NCI-H146 (cell line): Measurements from ENCODE around the gene TMCC1.
"Not testable (repeated sequence)": the region's sequence is repeated elsewhere in the genome, so short reads cannot be mapped to it uniquely, and the experiment has no call there.

Experiments used
- DNase-seq: peaks from one replicate; lab custom pipeline; 2025; lab: John Stamatoyannopoulos, UW

TMCC1 gene

GRCh38 chr3:129622933-129623332, 270.6 kb downstream of the TMCC1 start:
- DNase-seq = no peak

GRCh38 chr3:129622226-129622874, 271.2 kb downstream of the TMCC1 start:
- no peak for DNase-seq

GRCh38 chr3:129621626-129622225, 271.8 kb downstream of the TMCC1 start:
- no peak for DNase-seq

- no peak for DNase-seq
Observed at GRCh38 chr3:129620828-129621559, 272.5 kb downstream of the TMCC1 start.

- no peak for DNase-seq
Observed at GRCh38 chr3:129619726-129620162, 273.8 kb downstream of the TMCC1 start.

- DNase-seq = no peak
Observed at GRCh38 chr3:129618901-129619671, 274.4 kb downstream of the TMCC1 start.

GRCh38 chr3:129618186-129618820, 275.2 kb downstream of the TMCC1 start:
- DNase-seq = no peak

- DNase-seq = no peak
Observed at GRCh38 chr3:129617381-129618185, 275.9 kb downstream of the TMCC1 start.

- no peak for DNase-seq
Observed at GRCh38 chr3:129616713-129617112, 276.8 kb downstream of the TMCC1 start.

- DNase-seq = no peak
Observed at GRCh38 chr3:129616291-129616690, 277.2 kb downstream of the TMCC1 start.

GRCh38 chr3:129615751-129616281, 277.7 kb downstream of the TMCC1 start:
- DNase-seq = no peak

GRCh38 chr3:129614927-129615363, 278.6 kb downstream of the TMCC1 start:
- no peak for DNase-seq

- no peak for DNase-seq
Observed at GRCh38 chr3:129614435-129614834, 279.1 kb downstream of the TMCC1 start.

GRCh38 chr3:129613367-129613740, 280.2 kb downstream of the TMCC1 start:
- no peak for DNase-seq

GRCh38 chr3:129612534-129613366, 280.8 kb downstream of the TMCC1 start:
- DNase-seq = no peak

GRCh38 chr3:129611812-129612533, 281.5 kb downstream of the TMCC1 start:
- no peak for DNase-seq

- no peak for DNase-seq
Observed at GRCh38 chr3:129611446-129611800, 282.1 kb downstream of the TMCC1 start.

- not testable (repeated sequence) for DNase-seq
Observed at GRCh38 chr3:129610794-129611445, 282.6 kb downstream of the TMCC1 start.

GRCh38 chr3:129610276-129610675, 283.2 kb downstream of the TMCC1 start:
- no peak for DNase-seq
